GM12891 (cell line): ENCODE results near the gene MED20.

ENCODE experiments used
- POLR2AphosphoS5 ChIP-seq: IDR thresholded peaks from 2 replicates; pipeline ENCODE4 v1.6.1; 2011; ENCODE audit warnings: low read depth, low read length, control low read depth
- TAF1 ChIP-seq: IDR thresholded peaks from 2 replicates; pipeline ENCODE4 v1.6.1; 2011; ENCODE audit warnings: low read depth, low read length, control low read depth

- TF ChIP-seq TAF1 (no peak), POLR2AphosphoS5 (no peak)
Measured at GRCh38 chr6:41943456-41943855, 22.5 kb upstream of the MED20 start.
